Stimulated activated CD4-positive, alpha-beta T cell treated with anti-CD3 and anti-CD28 coated beads, Interleukin-4, amount 100 ng/mL, for 1 hour (primary cell): ENCODE data around the gene MOB4.
A peak's percentile ranks its signal among the peaks of the same experiment; 100 is the strongest.
"Not testable (repeated sequence)": the region's sequence is repeated elsewhere in the genome, so short reads cannot be mapped to it uniquely, and the experiment has no call there.

ENCODE experiments used
- DNase-seq: peaks from one replicate; pipeline ENCODE4 v3.0.0-alpha.2; 2020

Gene MOB4

GRCh38 chr2:197515739-197516392 is at the start of gene MOB4:
Gene MOB4, plus strand, starts transcription at chr2:197516066. Its CDS starts 21 bp downstream, at chr2:197516087.
- peak; percentile 95 for DNase-seq

GRCh38 chr2:197472166-197472565 is 43.7 kb upstream of the MOB4 start:
- no peak for DNase-seq

- DNase-seq = no peak
Observed at GRCh38 chr2:197477797-197478196, 38.1 kb upstream of the MOB4 start.

- DNase-seq = no peak
Observed at GRCh38 chr2:197480165-197481036, 35.5 kb upstream of the MOB4 start.

GRCh38 chr2:197484248-197484647 is 31.6 kb upstream of the MOB4 start:
- DNase-seq = not testable (repeated sequence)

GRCh38 chr2:197486175-197486574 is 29.7 kb upstream of the MOB4 start:
- no peak for DNase-seq

GRCh38 chr2:197487385-197487784 is 28.5 kb upstream of the MOB4 start:
- DNase-seq = no peak

- DNase-seq = no peak
Observed at GRCh38 chr2:197495433-197496134, 20.3 kb upstream of the MOB4 start.

GRCh38 chr2:197496695-197497094 is 19.2 kb upstream of the MOB4 start:
- no peak for DNase-seq

GRCh38 chr2:197497326-197497725 is 18.5 kb upstream of the MOB4 start:
- no peak for DNase-seq

- DNase-seq = no peak
Observed at GRCh38 chr2:197498235-197498936, 17.5 kb upstream of the MOB4 start.

GRCh38 chr2:197498937-197499593 is 16.8 kb upstream of the MOB4 start:
- peak; percentile 52 for DNase-seq

- peak; percentile 97 for DNase-seq
Observed at GRCh38 chr2:197499594-197500502, 16.0 kb upstream of the MOB4 start, which contains the start of the genes HSPD1 and HSPE1. Gene HSPD1, minus strand, starts transcription at chr2:197499840. Its CDS starts 992 bp downstream, at chr2:197498848. Gene HSPE1, plus strand, starts transcription at chr2:197500379. Its CDS starts 58 bp downstream, at chr2:197500437.

- no peak for DNase-seq
Observed at GRCh38 chr2:197500503-197501131, 15.2 kb upstream of the MOB4 start.

GRCh38 chr2:197502201-197502600 is 13.7 kb upstream of the MOB4 start:
- DNase-seq = no peak

- no peak for DNase-seq
Observed at GRCh38 chr2:197502685-197503084, 13.2 kb upstream of the MOB4 start.

GRCh38 chr2:197504000-197504399 is 11.9 kb upstream of the MOB4 start:
- no peak for DNase-seq

GRCh38 chr2:197504512-197504911 is 11.4 kb upstream of the MOB4 start:
- no peak for DNase-seq

- DNase-seq = no peak
Observed at GRCh38 chr2:197506658-197507057, 9.2 kb upstream of the MOB4 start.

GRCh38 chr2:197513915-197514314 is 2.0 kb upstream of the MOB4 start:
- no peak for DNase-seq

- no peak for DNase-seq
Observed at GRCh38 chr2:197514754-197515153, 1.1 kb upstream of the MOB4 start.
